Smooth muscle cell of the brain vasculature (primary cell): ENCODE measurements around the gene TOR3A.

ENCODE experiments used
- DNase-seq: peaks from one replicate; pipeline ENCODE4 v3.0.0-alpha.2; 2012; ENCODE audit warnings: low read depth, low spot score

TOR3A gene

GRCh38 chr1:179066471-179066870, 15.4 kb upstream of the TOR3A start:
- DNase-seq = no peak

- DNase-seq = no peak
Measured at GRCh38 chr1:179077396-179077795, 4.5 kb upstream of the TOR3A start.

GRCh38 chr1:179079113-179079761, 2.6 kb upstream of the TOR3A start:
- DNase-seq = peak; percentile 41

DNA sequence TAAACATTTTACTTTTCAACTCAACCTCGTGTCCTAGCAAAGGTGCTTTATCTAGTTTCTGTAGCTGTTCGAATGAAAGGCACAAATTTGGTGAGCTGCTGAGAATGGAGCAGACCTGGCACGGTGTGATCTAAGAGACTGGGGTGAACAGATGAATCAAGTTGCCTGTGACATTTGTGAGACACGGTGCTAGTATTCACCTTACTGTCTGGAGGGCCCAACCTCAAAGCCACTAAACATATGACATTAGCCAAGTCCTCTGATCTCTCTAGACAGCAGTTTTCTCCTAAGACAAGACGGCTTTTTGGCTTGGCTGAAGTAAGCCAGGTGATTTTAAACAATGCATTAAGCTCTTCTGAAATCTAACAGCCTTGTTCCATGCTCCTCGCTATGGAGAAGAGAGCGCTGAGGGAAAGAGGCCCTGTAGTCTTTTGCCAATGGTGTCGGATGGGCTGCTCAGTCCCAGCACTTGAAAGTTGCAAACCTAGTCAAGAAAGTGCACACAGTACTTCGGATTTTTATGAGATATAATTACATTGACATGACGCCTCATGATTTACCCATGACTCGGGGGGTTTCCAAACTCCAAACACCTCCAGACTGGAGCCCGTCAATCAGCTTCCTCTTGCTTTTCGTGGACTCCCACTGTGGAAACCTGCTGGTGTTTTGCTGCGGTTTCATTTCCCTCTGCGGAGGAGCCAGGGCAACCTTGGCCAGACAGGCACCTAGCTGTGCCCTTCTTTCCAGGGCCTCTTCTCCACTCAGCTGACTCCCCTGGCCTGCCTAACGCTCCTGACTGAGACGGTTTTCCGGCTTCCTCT, 794 bp upstream of the TOR3A start:
- DNase-seq = no peak

DNA sequence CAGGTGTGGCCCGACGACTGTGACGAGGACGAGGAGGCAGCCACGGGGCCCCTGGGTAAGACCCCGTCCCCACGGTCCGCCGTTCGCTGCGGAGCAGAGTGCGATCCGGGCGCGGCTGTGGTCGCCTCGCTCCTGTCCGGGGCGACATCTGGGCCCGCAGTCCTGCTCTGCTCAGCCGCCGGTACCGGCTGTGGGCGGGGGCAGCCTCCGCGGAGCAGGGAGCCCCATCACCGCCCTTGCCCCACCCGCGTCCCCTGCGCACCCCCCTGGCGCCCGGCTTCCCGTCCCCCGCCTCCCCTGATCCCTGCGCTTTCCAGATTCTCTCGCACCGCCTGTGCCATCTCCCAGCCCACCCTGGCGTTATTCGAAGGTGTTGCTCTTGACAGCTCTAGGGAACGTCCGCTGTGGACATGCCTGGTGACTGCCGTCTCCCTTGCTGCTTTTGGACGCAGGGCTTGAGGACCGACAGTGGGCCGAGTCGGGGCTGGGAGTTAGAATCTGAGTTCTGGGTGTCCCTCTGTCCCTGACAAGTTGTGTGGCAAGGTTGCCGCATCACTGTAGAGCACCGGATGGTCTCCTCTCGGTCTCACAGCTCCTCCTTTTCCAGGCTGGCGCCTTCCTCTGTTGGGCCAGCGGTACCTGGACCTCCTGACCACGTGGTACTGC, 596 bp downstream of the TOR3A start:
- no peak for DNase-seq

DNA sequence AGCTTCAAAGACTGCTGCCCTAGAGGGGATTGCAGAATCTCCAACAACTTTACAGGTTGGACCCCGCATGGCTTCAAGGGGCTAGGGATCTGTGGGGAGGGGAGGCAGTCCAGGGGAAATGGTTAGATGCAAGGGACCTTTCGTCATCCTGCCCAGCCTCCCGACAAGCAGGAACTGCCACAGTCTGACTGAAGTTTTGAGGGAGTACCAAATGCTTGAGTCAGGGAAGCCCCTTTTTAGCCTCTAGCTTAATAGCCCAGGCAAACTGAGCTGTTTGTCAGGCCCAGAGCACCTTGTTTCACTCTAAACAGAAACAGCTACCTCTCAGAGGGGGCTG, 1.1 kb downstream of the TOR3A start:
- no peak for DNase-seq

DNA sequence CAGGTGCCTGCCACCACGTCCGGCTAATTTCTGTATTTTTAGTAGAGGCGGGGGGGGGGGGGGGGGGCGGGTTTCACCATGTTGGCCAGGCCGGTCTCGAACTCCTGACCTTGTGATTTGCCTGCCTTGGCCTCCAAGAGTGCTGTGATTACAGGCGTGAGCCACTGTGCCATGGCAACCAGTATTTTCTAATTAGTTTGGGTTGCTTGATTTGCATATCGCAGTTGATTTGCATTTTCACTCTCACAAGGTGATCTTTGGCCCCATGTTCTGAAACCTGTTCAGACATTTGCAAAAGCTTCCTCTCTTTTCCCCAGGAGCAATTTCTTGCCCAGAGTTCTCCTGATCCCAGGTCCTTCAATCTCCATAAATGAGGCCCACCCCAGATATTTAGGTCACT, 1.7 kb downstream of the TOR3A start:
- DNase-seq = no peak

GRCh38 chr1:179087665-179088064, 5.8 kb downstream of the TOR3A start:
- no peak for DNase-seq

DNA sequence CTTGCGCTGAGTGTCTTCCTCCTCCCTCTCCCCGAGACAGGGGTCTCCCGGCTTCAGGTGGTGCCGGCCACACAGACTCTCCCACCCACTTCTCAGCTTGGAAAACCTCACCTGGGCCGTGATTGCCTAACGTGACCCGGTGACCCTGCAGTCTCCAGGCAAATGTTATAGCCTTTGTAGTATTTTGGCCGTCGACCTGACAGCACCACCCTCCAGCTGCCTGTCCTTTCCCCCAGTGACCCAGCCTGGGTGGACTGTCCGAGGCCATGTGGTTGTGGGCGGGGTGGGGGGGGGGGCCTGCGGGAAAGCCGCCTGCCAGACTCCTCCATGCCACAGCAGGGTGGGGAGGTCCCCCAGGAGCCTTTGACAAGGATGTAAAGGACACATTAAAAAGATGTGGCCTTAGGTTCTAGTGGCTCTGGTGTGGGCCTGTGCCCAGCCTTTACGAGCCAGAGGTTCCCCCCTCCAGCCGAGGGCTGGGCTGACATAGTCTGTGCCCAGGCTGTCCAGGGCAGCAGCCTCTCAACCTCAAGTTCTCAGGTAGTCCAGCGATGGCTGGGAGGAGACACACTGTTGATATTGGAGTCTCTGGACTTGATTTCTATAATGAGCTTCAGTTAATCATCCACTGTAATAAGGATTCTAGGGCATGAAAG, 8.1 kb downstream of the TOR3A start:
- DNase-seq = no peak

DNA sequence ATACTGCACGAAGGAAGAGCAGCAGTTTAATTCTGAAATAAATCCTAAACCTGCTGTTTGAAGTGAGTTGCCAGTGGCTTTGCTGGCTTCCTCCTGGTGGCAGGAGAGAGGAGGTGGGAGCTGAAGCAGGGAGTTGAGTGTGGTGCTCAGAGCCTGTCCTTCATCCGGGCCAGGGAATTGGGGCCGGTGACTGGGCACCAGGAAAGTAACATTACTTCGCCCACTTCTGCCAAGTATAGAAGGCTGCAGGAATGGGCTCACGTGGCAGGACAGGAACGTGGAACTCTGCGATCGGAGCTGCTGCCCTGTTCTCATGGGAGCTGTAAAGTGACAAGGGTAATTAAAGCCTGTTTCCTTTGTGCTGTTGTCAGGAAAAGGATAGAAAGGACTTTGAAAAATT, 8.7 kb downstream of the TOR3A start:
- no peak for DNase-seq

GRCh38 chr1:179090923-179091322, 9.1 kb downstream of the TOR3A start:
- no peak for DNase-seq

- no peak for DNase-seq
Measured at GRCh38 chr1:179091691-179092165, 9.9 kb downstream of the TOR3A start.

DNA sequence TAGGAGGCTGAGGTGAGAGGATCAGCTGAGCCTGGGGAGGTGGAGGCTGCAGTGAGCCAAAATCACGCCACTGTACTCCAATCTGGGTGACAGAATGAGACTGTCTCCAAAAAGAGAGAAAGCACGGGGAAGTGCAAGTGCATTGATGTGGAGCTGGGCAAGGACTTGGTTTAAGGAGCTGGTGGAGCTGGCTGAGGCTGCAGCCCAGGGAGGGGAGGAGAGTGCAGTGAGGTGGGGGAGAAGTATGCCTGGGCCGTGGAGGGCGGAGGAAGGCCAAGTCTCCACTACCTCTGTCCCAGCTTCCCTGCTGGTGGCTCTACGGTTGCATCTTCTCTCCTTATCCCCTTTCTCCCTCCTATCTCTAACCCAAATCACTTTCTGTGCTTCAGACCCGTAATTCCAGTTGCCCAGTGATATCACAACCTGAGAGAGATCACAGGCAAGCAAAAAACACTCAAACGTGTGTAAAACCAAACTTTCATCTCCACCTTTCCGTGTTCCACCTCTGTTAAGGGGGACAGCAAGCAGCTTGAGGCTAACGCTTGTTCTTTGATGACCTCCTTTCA, 11.1 kb downstream of the TOR3A start:
- DNase-seq = no peak

DNA sequence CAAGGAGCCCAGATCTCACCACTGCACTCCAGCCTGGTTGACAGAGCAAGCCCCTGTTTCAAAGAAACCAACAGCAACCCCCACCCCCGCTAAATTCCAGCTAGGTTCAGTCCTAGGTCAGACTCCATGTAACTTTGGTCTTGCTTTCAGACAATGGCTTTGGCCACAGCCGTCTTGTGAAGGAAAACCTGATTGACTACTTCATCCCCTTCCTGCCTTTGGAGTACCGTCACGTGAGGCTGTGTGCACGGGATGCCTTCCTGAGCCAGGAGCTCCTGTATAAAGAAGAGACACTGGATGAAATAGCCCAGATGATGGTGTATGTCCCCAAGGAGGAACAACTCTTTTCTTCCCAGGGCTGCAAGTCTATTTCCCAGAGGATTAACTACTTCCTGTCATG, 12.9 kb downstream of the TOR3A start:
- DNase-seq = no peak

DNA sequence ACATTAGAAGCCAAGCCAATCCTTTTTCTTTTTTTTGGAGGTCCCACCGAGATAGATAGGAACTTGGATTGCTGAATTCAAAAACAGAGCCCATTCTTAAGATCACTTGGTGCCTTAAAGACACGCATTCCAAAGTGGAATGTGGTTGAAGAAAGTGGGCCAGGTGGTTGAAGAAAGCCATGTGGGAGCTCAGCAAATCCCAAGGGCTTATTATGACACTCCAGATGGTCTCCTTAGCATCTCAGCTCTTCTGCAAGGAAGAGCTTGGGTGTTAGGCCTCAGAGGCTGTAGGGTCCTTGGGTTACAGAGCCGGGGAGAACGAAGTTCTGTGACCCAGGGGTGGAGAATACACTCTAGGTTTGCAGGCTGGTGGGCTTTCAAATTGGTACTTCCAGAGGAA, 13.5 kb downstream of the TOR3A start:
- no peak for DNase-seq

DNA sequence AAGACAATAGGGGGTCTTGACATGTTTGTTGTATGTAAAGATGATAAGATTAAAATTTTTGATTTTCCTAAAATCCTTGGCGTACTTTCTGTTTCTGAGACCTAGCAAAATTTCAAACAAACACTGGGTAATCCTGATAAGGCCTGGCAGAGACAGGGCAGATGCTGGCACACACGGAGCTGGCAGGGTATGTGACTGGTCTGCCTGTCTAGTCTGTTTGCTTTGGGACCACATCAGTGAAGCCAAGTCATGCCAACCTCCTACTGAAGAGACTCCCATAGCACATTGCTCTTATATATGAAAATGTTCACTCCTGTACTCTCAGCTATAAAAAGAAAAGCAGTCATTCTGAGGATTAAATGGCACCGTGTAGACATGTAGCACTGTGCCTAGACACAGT, 14.1 kb downstream of the TOR3A start:
- no peak for DNase-seq

GRCh38 chr1:179099891-179100290, 18.0 kb downstream of the TOR3A start:
- DNase-seq = no peak

GRCh38 chr1:179101566-179101965, 19.7 kb downstream of the TOR3A start:
- no peak for DNase-seq

DNA sequence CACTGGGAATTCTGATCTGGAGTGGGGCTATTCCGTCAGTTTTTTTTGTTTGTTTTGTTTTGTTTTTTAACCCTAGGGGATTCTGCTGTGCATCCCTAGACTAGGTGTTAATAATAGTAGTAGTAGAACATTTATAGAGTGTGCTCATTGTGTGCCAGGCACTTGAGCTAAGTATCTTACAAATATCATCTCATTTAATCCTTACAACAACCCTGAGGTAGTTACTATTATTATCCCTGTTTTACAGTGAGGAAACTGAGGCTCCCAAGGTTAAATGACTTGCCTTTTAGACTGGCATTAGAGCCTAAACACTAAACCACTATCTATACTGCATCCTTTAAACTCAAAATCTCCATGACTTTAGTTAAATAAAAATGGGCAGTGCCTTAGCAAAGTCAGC, 22.1 kb downstream of the TOR3A start:
- no peak for DNase-seq

GRCh38 chr1:179104611-179105250, 22.9 kb downstream of the TOR3A start:
- no peak for DNase-seq

- no peak for DNase-seq
Measured at GRCh38 chr1:179105393-179105792, 23.5 kb downstream of the TOR3A start.
